Measurements from ENCODE around the gene PCNX2.

Gene PCNX2

GRCh38 chr1:233090746-233091494 is 204.6 kb downstream of the PCNX2 start:
- DNase-seq (ENCODE audit: low read depth), result no peak
- no peak overlapping the region for H3K4me3 ChIP-seq (replicated peaks; ENCODE audit: low read depth, low read length)
- TF ChIP-seq, protein P1, sequence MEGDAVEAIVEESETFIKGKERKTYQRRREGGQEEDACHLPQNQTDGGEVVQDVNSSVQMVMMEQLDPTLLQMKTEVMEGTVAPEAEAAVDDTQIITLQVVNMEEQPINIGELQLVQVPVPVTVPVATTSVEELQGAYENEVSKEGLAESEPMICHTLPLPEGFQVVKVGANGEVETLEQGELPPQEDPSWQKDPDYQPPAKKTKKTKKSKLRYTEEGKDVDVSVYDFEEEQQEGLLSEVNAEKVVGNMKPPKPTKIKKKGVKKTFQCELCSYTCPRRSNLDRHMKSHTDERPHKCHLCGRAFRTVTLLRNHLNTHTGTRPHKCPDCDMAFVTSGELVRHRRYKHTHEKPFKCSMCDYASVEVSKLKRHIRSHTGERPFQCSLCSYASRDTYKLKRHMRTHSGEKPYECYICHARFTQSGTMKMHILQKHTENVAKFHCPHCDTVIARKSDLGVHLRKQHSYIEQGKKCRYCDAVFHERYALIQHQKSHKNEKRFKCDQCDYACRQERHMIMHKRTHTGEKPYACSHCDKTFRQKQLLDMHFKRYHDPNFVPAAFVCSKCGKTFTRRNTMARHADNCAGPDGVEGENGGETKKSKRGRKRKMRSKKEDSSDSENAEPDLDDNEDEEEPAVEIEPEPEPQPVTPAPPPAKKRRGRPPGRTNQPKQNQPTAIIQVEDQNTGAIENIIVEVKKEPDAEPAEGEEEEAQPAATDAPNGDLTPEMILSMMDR (IDR thresholded peaks at IDR 0.05; ENCODE audit: low read length, missing control alignments), result no peak

GRCh38 chr1:233089251-233089650 is 206.3 kb downstream of the PCNX2 start:
- no peak for DNase-seq (ENCODE audit: low read depth)
- TF ChIP-seq, protein P1 (IDR thresholded peaks at IDR 0.05; ENCODE audit: low read length, missing control alignments), result no peak

DNA sequence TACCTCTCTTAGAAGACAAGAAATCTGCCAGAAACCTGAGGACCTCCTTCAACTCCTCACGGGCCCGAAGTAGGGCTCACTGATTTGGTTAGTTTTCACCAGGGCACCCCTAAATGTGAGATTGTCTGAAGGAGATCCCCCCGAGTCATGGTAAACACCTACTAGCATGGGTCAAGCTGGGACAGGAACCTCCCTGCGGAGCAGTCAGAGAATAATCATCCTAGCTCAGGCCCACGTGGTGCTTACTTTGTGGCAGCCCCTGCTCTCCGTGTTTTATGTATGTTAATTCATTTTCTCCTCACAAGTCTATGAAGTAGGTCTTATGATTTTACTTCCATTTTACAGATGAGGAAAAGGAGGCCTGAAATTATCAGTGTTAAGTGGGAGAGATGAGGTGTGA is 206.9 kb downstream of the PCNX2 start:
- H3K4me3 ChIP-seq (replicated peaks; ENCODE audit: low read depth, low read length), result no peak overlapping the region
- no peak for DNase-seq (ENCODE audit: low read depth)
- TF ChIP-seq, protein P1 (IDR thresholded peaks at IDR 0.05; ENCODE audit: low read length, missing control alignments), result no peak

More at GRCh38 chr1:233089251-233089650, 206.3 kb downstream of the PCNX2 start:
- H3K4me3 ChIP-seq (replicated peaks; ENCODE audit: low read depth, low read length), result no peak overlapping the region

DNA sequence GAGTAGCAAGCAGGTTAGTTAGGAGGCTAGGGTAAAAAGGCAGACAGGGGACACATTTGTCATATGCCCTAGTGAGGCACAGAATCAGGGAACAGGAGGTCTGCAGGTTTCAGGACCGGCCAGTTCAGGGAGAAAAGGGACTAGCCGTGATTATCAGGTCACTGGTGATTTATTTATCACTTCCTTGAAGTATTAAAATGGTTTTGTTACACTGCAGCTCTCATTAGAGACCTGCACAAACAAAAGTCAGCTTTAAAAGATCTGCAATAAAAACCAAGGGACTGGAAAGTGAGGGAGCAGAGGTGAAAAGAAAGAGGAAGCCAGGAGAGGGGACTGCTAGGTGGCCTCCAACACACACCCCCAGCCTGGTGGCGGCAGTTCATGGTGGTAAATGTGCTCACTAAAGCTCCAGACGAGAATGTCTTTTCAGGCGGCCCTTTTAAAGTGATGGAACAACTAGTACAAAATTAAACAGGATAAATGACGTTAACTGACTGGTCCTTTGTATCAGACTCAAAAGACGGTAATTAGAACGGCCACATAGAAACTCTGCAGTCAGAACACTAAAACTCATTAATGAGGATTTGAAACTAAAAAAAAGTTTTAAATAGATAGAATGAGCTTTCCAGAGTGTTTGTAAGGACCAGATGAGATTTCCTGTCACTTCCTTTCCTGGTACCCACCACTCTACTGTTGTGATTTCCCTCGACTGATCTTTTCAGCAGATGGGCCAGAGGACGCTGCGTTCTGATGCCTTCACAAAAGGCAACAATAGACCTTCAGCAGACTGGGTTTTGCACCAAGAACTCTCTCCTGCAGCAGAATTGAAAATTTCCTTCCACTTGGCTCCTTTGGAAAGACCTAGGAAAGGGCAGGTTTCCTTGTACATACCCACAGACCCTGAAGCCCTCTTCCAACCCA is 208.3 kb downstream of the PCNX2 start:
- H3K4me3 ChIP-seq (replicated peaks; ENCODE audit: low read depth, low read length), result no peak overlapping the region
- DNase-seq (ENCODE audit: low read depth), result no peak
- TF ChIP-seq, protein P1 (IDR thresholded peaks at IDR 0.05; ENCODE audit: low read length, missing control alignments), result no peak

- DNase-seq (ENCODE audit: low read depth), result no peak
- TF ChIP-seq, protein P1 (IDR thresholded peaks at IDR 0.05; ENCODE audit: low read length, missing control alignments), result no peak
- no peak overlapping the region for H3K4me3 ChIP-seq (replicated peaks; ENCODE audit: low read depth, low read length)
Measured at GRCh38 chr1:233085566-233085965, 210.0 kb downstream of the PCNX2 start.

DNA sequence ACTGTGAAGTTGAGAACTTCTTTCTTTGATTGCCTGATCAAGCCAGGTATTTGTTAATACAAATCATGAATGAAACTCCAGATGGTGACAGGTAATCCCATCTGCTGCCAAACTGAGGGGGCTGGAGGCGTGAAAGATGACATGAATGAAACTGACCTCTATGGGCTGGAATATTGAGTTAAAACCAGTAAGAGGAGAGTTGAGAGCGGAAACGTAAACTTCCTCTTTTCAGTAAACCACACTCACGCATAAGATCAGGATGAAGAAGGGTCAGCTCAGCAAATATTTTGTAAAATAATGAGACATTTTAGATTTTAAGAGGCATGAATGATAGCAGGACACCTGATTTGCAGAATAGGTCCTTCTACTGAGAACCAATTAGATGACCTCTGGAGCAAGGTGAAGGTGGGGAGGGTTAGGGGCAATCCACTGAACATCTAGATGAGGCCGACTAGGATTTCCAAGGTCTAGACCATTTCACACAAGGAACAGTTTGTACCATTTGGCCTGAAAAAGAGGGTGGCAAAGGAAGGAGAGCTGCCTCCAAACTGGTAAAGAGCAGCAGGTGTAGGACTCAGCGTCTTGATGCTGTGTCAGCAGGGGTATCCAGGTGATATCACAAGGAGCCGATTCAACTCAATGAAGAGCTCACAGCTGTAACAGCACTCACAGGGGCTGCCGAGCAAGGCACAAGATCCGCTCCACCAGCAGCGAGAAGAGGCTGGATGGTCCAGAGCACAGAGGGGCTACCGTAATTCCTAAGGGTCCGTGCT is 212.6 kb downstream of the PCNX2 start:
- DNase-seq (ENCODE audit: low read depth), result no peak
- no peak overlapping the region for H3K4me3 ChIP-seq (replicated peaks; ENCODE audit: low read depth, low read length)
- TF ChIP-seq, protein P1 (IDR thresholded peaks at IDR 0.05; ENCODE audit: low read length, missing control alignments), result no peak
